Upper lobe of right lung (tissue), 1 donor: Measurements from ENCODE around the gene PLBD1. TPM values are rescaled to one million over a fixed set of nuclear protein-coding genes. Genes with fewer than 3 reads are reported as not detected.

Experiments
- ATAC-seq: fragments of 200-7000 bp; cut with Tn5 transposase; one replicate; pipeline ENCODE4 v1.9.1; 2020; ENCODE audit warnings: mild to moderate bottlenecking, moderate library complexity
- DNase-seq: peaks from one replicate; pipeline ENCODE4 v3.0.0-alpha.2; 2020
- H3K27ac ChIP-seq: fragments of 200-600 bp; one replicate; pipeline ENCODE4 v1.8.0; 2022
- H3K27me3 ChIP-seq: fragments of 200-600 bp; one replicate; pipeline ENCODE4 v1.8.0; 2022; ENCODE audit warnings: mild to moderate bottlenecking
- H3K36me3 ChIP-seq: fragments of 200-600 bp; one replicate; pipeline ENCODE4 v1.8.0; 2022
- H3K4me1 ChIP-seq: fragments of 200-600 bp; one replicate; pipeline ENCODE4 v1.8.0; 2022
- H3K4me3 ChIP-seq: fragments of 200-600 bp; one replicate; pipeline ENCODE4 v1.8.0; 2022; ENCODE audit warnings: mild to moderate bottlenecking
- H3K9me3 ChIP-seq: fragments of 200-600 bp; one replicate; pipeline ENCODE4 v1.8.0; 2022
- CTCF ChIP-seq: fragments of 200-600 bp; IDR thresholded peaks from one replicate; pipeline ENCODE4 v1.8.0; 2022; ENCODE audit warnings: antibody characterized with exemption
- intact Hi-C: fragments of 100-400 bp; cut with DNase I; formaldehyde crosslinking; loops from one replicate; pipeline ENCODE4 v1.11.0; 2022
- total RNA-seq: library from RNA; stranded (reverse); fragmentation: NEBNext Ultra II Directional; extraction: Animal tissue kit (Norgen Biotek cat#: 25700); gene quantifications from one replicate; pipeline ENCODE4 v1.2.1, GENCODE V29; 2021
- donor health status: DM: no; HTN: yes; CAD: no; lungs with severe emphysema.

PLBD1 gene
- total RNA-seq, 1 donor from 2014 or later, result 49.3 TPM

GRCh38 chr12:14591719-14592118 is 24.0 kb upstream of the PLBD1 start:
- Histone ChIP-seq H3K9me3 (no peaks in the 10 kb centered on the region), H3K4me1 (no peaks in the 10 kb centered on the region), H3K27ac (no peak overlapping the region), H3K36me3 (no peaks in the 10 kb centered on the region), H3K27me3 (no peaks in the 10 kb centered on the region), H3K4me3 (no peak overlapping the region)
- ATAC-seq (no peak), DNase-seq (no peak)
- no peak for TF ChIP-seq CTCF
- intact Hi-C loops, result no loop called here

- ATAC-seq (peak; percentile 10), DNase-seq (no peak)
- Histone ChIP-seq H3K36me3 (no peaks in the 10 kb centered on the region), H3K27ac (no peak overlapping the region), H3K9me3 (no peaks in the 10 kb centered on the region), H3K4me3 (no peak overlapping the region), H3K4me1 (no peaks in the 10 kb centered on the region), H3K27me3 (no peaks in the 10 kb centered on the region)
- TF ChIP-seq CTCF, result no peak
- intact Hi-C loops, result no loop called here
Observed at GRCh38 chr12:14589169-14590004, 21.7 kb upstream of the PLBD1 start.

GRCh38 chr12:14588571-14588970 is 20.9 kb upstream of the PLBD1 start:
- DNase-seq, result no peak
- Histone ChIP-seq H3K27me3 (no peaks in the 10 kb centered on the region), H3K4me3 (no peak overlapping the region), H3K4me1 (no peaks in the 10 kb centered on the region), H3K9me3 (no peaks in the 10 kb centered on the region), H3K27ac (no peak overlapping the region), H3K36me3 (no peaks in the 10 kb centered on the region)
- TF ChIP-seq CTCF, result no peak
- intact Hi-C loops, result no loop called here
- ATAC-seq, result no peak

GRCh38 chr12:14578646-14579045 is 11.0 kb upstream of the PLBD1 start:
- H3K27ac ChIP-seq, result no peak overlapping the region
- no peak for DNase-seq
- no peaks in the 10 kb centered on the region for H3K36me3 ChIP-seq
- no peak overlapping the region for H3K4me3 ChIP-seq
- TF ChIP-seq CTCF, result no peak
- H3K9me3 ChIP-seq, result no peaks in the 10 kb centered on the region
- H3K4me1 ChIP-seq, result peaks cover 4% of the 10 kb centered on the region
- intact Hi-C loops, result no loop called here
- no peaks in the 10 kb centered on the region for H3K27me3 ChIP-seq
- no peak for ATAC-seq

- DNase-seq (no peak), ATAC-seq (peak; percentile 90)
- no peaks in the 10 kb centered on the region for H3K36me3 ChIP-seq
- peaks cover 4% of the 10 kb centered on the region for H3K4me1 ChIP-seq
- intact Hi-C loops, result no loop called here
- no peak for TF ChIP-seq CTCF
- no peaks in the 10 kb centered on the region for H3K27me3 ChIP-seq
- H3K9me3 ChIP-seq, result no peaks in the 10 kb centered on the region
- H3K4me3 ChIP-seq, result no peak overlapping the region
- H3K27ac ChIP-seq, result no peak overlapping the region
Observed at GRCh38 chr12:14577344-14577743, 9.7 kb upstream of the PLBD1 start.
